ENCODE data around the gene ISM1. TPM values are rescaled to one million over a fixed set of nuclear protein-coding genes. Genes with fewer than 3 reads are reported as not detected.

The ISM1 gene
- total RNA-seq, 1 donor: 1.1 TPM

DNA sequence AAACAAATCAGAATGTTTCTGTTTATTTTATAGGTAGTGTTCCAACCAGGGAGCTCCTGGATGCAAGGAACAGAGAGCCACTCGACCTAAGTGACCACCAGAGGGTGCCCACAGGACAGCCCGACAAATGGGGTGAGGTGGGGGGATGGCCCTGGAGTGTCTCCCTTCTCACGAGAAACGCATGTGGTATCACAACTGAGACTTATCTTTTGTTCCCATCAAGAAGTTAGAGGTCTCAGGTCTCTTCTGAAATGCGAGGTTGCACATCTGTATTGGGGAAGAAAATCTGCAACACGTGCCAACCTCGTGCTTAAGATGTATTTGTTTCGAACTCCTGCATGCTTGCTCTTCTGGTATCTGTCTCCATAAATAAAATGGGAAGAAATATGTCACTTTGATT, 104.0 kb downstream of the ISM1 start:
- peak; percentile 14 for DNase-seq (ENCODE audit: low read depth)
- no peak overlapping the region for H3K4me3 ChIP-seq (ENCODE audit: low read depth, low read length)
- TF ChIP-seq, protein P1, sequence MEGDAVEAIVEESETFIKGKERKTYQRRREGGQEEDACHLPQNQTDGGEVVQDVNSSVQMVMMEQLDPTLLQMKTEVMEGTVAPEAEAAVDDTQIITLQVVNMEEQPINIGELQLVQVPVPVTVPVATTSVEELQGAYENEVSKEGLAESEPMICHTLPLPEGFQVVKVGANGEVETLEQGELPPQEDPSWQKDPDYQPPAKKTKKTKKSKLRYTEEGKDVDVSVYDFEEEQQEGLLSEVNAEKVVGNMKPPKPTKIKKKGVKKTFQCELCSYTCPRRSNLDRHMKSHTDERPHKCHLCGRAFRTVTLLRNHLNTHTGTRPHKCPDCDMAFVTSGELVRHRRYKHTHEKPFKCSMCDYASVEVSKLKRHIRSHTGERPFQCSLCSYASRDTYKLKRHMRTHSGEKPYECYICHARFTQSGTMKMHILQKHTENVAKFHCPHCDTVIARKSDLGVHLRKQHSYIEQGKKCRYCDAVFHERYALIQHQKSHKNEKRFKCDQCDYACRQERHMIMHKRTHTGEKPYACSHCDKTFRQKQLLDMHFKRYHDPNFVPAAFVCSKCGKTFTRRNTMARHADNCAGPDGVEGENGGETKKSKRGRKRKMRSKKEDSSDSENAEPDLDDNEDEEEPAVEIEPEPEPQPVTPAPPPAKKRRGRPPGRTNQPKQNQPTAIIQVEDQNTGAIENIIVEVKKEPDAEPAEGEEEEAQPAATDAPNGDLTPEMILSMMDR (IDR thresholded peaks at IDR 0.05; ENCODE audit: insufficient read depth, low read length): peak; percentile 40

DNA sequence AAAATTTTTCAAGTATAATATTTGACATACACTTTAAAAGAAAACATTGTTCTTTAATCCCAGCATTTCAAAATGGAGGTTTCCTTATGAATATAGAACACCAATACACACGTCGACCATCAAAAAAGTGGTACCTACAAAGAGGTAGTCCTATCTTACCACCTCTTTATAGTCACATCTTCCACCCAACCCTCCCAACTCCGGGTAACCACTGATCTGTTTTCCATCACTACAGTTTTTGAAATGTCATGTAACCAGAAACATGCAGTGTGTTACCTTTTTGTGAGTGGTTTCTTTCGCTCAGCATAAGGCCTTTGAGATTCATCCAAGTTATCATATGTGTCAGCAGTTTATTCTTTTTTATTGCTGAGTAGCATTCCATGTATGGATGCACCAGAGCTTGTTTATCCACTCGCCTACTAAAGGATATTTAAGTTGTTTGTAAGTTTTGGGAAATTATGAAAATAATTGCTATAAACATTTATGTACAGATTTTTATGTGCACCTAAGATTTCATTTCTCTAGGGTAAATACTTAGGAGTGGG, 104.8 kb downstream of the ISM1 start:
- DNase-seq (ENCODE audit: low read depth): no peak
- TF ChIP-seq, protein P1 (IDR thresholded peaks at IDR 0.05; ENCODE audit: insufficient read depth, low read length): no peak
- no peak overlapping the region for H3K4me3 ChIP-seq (ENCODE audit: low read depth, low read length)

DNA sequence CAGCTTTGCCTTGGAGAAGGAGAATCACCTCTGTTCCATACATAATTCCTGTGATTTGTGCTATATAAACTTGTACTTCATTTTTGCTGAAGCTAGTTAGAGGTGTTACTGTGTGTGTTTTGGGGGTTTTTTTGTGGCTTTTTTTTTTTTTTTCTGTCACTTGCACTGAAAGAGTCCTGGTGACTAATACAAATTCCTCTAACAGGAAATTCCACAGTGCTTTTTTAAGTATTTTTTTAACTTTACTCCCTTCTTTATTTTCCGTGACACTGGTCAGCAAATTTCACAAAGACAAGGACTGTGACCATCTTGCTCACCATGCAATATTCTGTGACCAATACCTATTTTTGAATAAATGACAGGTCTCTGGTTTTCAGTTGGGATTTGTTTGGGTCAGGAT, 110.5 kb downstream of the ISM1 start:
- TF ChIP-seq, protein P1 (IDR thresholded peaks at IDR 0.05; ENCODE audit: insufficient read depth, low read length): no peak
- DNase-seq (ENCODE audit: low read depth): peak; percentile 5
- H3K4me3 ChIP-seq (ENCODE audit: low read depth, low read length): no peak overlapping the region

DNA sequence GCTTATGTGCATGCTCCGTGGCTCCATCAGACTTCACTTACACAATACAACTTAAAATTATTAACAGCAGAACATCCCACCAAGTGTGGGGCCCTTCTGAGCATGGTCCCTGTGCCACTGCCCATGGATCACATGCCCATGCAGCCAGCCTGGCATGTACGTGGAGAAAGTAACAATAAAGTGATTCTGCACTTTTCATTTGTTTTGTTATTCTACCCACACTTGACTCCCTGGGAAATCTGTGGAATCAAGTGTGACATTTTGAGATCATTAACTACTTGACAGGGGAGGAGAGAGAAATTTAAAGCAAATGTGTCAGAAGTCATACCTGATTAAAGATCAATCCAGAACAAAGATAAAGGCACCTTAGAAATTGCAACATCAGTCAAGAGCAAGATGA, 112.0 kb downstream of the ISM1 start:
- TF ChIP-seq, protein P1 (IDR thresholded peaks at IDR 0.05; ENCODE audit: insufficient read depth, low read length): no peak
- H3K4me3 ChIP-seq (ENCODE audit: low read depth, low read length): no peak overlapping the region
- DNase-seq (ENCODE audit: low read depth): no peak

DNA sequence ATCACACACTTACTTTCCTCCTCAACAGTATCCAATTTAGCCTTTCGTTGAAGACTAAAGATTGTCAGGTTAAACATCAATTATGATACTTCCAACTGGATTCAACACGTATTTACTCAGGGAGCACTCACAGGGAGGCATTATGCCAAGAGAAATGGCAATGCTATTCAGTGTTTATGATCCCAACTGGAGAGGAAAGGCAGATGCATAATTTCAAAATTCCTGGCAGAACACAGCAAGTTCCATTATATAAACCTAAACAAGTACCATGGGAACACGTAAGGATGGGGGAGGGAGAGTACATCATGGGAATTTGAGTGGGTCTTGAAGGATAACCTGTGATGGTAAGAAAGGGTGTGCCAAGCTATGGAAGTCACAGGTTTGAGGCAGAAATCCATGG, 112.7 kb downstream of the ISM1 start:
- no peak overlapping the region for H3K4me3 ChIP-seq (ENCODE audit: low read depth, low read length)
- DNase-seq (ENCODE audit: low read depth): no peak
- TF ChIP-seq, protein P1 (IDR thresholded peaks at IDR 0.05; ENCODE audit: insufficient read depth, low read length): no peak

DNA sequence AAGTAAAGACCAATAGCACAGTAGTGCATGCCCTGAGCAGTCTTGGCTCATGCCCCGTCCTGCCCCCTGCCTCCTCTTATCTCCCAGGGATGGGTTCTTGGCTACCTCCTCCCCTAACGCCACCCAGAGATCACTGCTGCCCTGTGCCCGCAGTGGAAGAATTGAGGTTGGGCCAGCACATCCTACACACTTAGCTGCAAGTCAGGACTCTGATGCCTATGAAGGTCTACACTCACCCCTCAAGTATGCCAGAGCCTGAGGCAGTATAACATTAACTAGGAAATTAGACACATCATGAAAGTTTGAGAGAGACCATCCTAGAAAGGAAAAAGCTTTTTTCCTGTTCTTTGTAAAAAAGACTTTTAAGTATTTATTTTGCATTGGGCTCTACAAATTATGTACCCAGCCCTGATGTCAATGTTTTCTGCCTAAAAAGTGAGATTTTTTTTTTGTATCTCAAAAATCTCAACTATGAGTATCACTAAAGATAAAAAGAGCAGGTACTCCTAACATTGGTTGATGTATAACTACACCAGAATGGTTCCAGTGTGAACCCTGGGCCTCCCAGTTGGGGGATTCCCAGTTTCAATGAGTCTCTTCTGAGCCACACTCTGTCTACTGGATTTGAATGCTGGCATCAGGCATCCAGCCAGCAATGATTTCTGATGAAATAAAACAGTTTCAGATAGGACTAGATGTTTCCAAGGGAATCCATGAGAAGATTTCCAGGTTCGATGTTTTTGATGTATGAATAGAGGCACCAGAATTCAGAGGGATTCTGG, 115.4 kb downstream of the ISM1 start:
- no peak for DNase-seq (ENCODE audit: low read depth)
- no peak overlapping the region for H3K4me3 ChIP-seq (ENCODE audit: low read depth, low read length)
- TF ChIP-seq, protein P1 (IDR thresholded peaks at IDR 0.05; ENCODE audit: insufficient read depth, low read length): no peak
